ENCODE data around the gene ITPA. TPM values are rescaled to one million over a fixed set of nuclear protein-coding genes. Genes with fewer than 3 reads are reported as not detected.

The ITPA gene
- total and polyA plus RNA-seq, 11 donors = 15.3 to 48.3 (median 22.2) TPM

DNA sequence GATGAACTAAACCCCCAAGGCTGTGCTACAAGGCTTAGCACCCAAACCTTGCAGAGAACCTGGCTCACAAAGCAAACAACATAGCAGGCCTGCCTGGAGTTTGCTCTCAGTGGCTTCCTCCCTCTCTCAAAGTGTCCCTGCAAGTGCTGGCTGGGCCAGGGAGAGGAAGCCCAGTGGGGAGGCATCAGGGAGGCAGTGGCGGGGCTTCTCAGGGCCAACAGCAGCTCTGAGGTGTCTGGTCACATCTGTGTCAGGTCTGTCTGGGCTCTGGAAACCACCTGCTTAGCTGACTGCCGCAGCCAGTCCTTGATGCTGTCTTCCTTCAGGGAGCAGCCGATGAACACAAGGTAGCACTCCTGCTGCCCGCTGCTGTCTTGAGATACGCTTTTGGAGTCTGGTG lies 46.4 kb downstream of the ITPA start:
- Histone ChIP-seq H3K4me3 (no peak overlapping the region), H3K9me3 (no peaks in the 10 kb centered on the region), H3K27ac (no peak overlapping the region), H3K36me3 (peaks cover 0 to 96% (median 86%) of the 10 kb centered on the region in 9 donors), H3K27me3 (no peaks in the 10 kb centered on the region), H3K4me1 (no peaks in the 10 kb centered on the region)
- no peak for ATAC-seq
- TF ChIP-seq POLR2A (IDR thresholded peaks at IDR 0.05) = no peak
- TF ChIP-seq, protein P1, sequence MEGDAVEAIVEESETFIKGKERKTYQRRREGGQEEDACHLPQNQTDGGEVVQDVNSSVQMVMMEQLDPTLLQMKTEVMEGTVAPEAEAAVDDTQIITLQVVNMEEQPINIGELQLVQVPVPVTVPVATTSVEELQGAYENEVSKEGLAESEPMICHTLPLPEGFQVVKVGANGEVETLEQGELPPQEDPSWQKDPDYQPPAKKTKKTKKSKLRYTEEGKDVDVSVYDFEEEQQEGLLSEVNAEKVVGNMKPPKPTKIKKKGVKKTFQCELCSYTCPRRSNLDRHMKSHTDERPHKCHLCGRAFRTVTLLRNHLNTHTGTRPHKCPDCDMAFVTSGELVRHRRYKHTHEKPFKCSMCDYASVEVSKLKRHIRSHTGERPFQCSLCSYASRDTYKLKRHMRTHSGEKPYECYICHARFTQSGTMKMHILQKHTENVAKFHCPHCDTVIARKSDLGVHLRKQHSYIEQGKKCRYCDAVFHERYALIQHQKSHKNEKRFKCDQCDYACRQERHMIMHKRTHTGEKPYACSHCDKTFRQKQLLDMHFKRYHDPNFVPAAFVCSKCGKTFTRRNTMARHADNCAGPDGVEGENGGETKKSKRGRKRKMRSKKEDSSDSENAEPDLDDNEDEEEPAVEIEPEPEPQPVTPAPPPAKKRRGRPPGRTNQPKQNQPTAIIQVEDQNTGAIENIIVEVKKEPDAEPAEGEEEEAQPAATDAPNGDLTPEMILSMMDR (IDR thresholded peaks at IDR 0.05) = no peak
- no peak for DNase-seq
- intact Hi-C loops (cut with DNase I) = no loop called here
- 91 to 98% (median 96%) methylated on average over 3 to 5 of the region's 5 CpGs for WGBS, 4 donors

DNA sequence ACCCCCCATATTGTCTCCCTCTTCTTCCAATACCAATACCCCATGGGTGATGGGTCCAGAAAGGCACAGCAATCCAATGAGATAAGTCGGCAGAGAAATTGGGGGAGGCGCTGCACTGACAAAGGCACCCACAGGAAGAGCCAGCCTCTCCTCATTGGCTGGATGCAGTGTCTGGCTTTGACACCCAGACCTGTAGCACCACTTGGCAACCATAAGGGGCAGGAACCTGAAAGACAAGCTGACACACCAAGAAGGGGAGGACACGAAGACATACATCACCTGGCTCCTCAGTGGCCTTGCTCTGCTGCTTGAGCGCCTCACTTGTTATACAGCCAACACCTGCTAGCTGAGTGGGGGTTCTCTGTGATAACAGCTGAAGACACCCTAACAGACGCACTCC lies 49.1 kb downstream of the ITPA start:
- Histone ChIP-seq H3K9me3 (no peaks in the 10 kb centered on the region), H3K27ac (no peak overlapping the region), H3K4me3 (no peak overlapping the region), H3K36me3 (peaks cover 0 to 97% (median 90%) of the 10 kb centered on the region in 9 donors), H3K4me1 (no peaks in the 10 kb centered on the region), H3K27me3 (no peaks in the 10 kb centered on the region)
- WGBS, 4 donors = 88 to 93% (median 91%) methylated on average over 5 of the region's 5 CpGs
- intact Hi-C loops (cut with DNase I) = no loop called here
- TF ChIP-seq, protein P1 (IDR thresholded peaks at IDR 0.05) = no peak
- no peak for TF ChIP-seq POLR2A (IDR thresholded peaks at IDR 0.05)
- DNase-seq (no peak), ATAC-seq (peak in 1 of 4 donors; percentile 24)

GRCh38 chr20:3262566-3262965 lies 53.3 kb downstream of the ITPA start:
- peaks cover 0 to 97% (median 87%) of the 10 kb centered on the region in 9 donors for H3K36me3 ChIP-seq
- intact Hi-C loops (cut with DNase I) = no loop called here
- TF ChIP-seq POLR2A (IDR thresholded peaks at IDR 0.05) = no peak
- TF ChIP-seq, protein P1 (IDR thresholded peaks at IDR 0.05) = no peak

GRCh38 chr20:3270051-3270450 lies 60.8 kb downstream of the ITPA start:
- intact Hi-C loops (cut with DNase I) = loop anchor here in 2 of 10 donors (10.0 kb wide), 2 partner anchors 45 to 155 kb away; no protein-coding TSS in a partner anchor
- ATAC-seq (no peak), DNase-seq (no peak)
- Histone ChIP-seq H3K36me3 (peaks cover 0 to 100% (median 91%) of the 10 kb centered on the region in 9 donors), H3K27me3 (no peaks in the 10 kb centered on the region), H3K9me3 (no peaks in the 10 kb centered on the region), H3K27ac (no peak overlapping the region), H3K4me1 (peaks cover 0 to 3% (median 0%) of the 10 kb centered on the region in 12 donors), H3K4me3 (no peak overlapping the region)
- no peak for TF ChIP-seq POLR2A (IDR thresholded peaks at IDR 0.05)
- 95 to 98% (median 98%) methylated on average over 4 of the region's 4 CpGs for WGBS, 4 donors

More at GRCh38 chr20:3262566-3262965, 53.3 kb downstream of the ITPA start:
- no peak overlapping the region for H3K27ac ChIP-seq
- no peaks in the 10 kb centered on the region for H3K27me3 ChIP-seq
- ATAC-seq (no peak), DNase-seq (no peak)
- no peaks in the 10 kb centered on the region for H3K4me1 ChIP-seq
- H3K4me3 ChIP-seq = no peak overlapping the region
- H3K9me3 ChIP-seq = no peaks in the 10 kb centered on the region

DNA sequence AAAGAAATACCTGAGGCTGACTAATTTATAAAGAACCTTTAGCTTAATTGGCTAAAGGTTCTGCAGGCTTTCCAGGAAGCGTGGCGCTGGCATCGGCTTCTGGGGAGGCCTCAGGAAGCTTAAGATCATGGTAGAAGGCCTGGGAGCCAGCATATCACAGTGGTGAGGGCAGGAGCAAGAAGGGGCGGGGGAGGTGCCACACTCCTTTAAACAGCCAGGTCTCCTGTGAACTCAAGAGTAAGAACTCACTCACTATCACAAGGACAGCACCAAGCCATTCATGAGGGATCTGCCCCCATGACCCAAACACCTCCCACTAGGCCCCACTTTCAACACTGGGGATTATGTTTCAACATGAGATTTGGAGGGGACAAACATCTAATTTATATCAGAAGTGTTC lies 64.1 kb downstream of the ITPA start:
- TF ChIP-seq, protein P1 (IDR thresholded peaks at IDR 0.05) = no peak
- no peak for TF ChIP-seq POLR2A (IDR thresholded peaks at IDR 0.05)
- 89 to 97% (median 95%) methylated on average over 4 of the region's 4 CpGs for WGBS, 4 donors
- peaks cover 0 to 100% (median 95%) of the 10 kb centered on the region in 9 donors for H3K36me3 ChIP-seq

More for the DNA sequence above, 64.1 kb downstream of the ITPA start:
- DNase-seq (no peak), ATAC-seq (no peak)
- no peak overlapping the region for H3K4me3 ChIP-seq
- peaks cover 0 to 14% (median 0%) of the 10 kb centered on the region in 12 donors for H3K4me1 ChIP-seq
- no peaks in the 10 kb centered on the region for H3K27me3 ChIP-seq
- intact Hi-C loops (cut with DNase I) = loop anchor here in 2 of 10 donors (10.0 kb wide), 2 partner anchors 49 to 159 kb away; no protein-coding TSS in a partner anchor
- no peaks in the 10 kb centered on the region for H3K9me3 ChIP-seq
- no peak overlapping the region for H3K27ac ChIP-seq

All from heart left ventricle (tissue), 16 donors.